GM12801 (cell line): ENCODE results near the gene UBE2D2.

Experiments
- CTCF ChIP-seq: IDR thresholded peaks from one replicate; pipeline ENCODE4 v1.5.1; 2011; ENCODE audit warnings: control low read depth; ENCODE audit not compliant: insufficient read length; ENCODE audit errors: extremely low read depth

Gene UBE2D2

GRCh38 chr5:139588962-139589361, 27.8 kb downstream of the UBE2D2 start:
- TF ChIP-seq CTCF, result no peak

- TF ChIP-seq CTCF, result no peak
These were observed 31.1 kb downstream of the UBE2D2 start for GRCh38 chr5:139592289-139592688.

- no peak for TF ChIP-seq CTCF
These were observed 32.7 kb downstream of the UBE2D2 start for GRCh38 chr5:139593716-139594319.

GRCh38 chr5:139597134-139597533, 36.0 kb downstream of the UBE2D2 start:
- TF ChIP-seq CTCF, result no peak

GRCh38 chr5:139600336-139600949, 39.3 kb downstream of the UBE2D2 start:
- no peak for TF ChIP-seq CTCF

- TF ChIP-seq CTCF, result no peak
These were observed 40.3 kb downstream of the UBE2D2 start for GRCh38 chr5:139601429-139601828.

- no peak for TF ChIP-seq CTCF
These were observed 44.7 kb downstream of the UBE2D2 start for GRCh38 chr5:139605887-139606286.
